CD4-positive, alpha-beta T cell treated with Interleukin-15 for 4 hours (primary cell): ENCODE results near the gene MEA1.
"Not testable (repeated sequence)": the region's sequence is repeated elsewhere in the genome, so short reads cannot be mapped to it uniquely, and the experiment has no call there.

ENCODE experiments used
- DNase-seq: peaks from one replicate; pipeline ENCODE4 v3.0.0-alpha.2; 2020; ENCODE audit warnings: low spot score

MEA1 gene

GRCh38 chr6:43013843-43014433 lies at the start of gene MEA1, which contains the start of gene KLHDC3:
Gene MEA1 (minus strand): TSS chr6:43013946. CDS start chr6:43013813, 133 bp downstream.
Gene KLHDC3 (plus strand): TSS chr6:43014249. CDS start chr6:43017193, 2,944 bp downstream.
- DNase-seq, result peak; percentile 100

- DNase-seq, result no peak
Measured at GRCh38 chr6:43062818-43063217, 49.1 kb upstream of the MEA1 start.

GRCh38 chr6:43061861-43062260 lies 48.1 kb upstream of the MEA1 start:
- no peak for DNase-seq

DNA sequence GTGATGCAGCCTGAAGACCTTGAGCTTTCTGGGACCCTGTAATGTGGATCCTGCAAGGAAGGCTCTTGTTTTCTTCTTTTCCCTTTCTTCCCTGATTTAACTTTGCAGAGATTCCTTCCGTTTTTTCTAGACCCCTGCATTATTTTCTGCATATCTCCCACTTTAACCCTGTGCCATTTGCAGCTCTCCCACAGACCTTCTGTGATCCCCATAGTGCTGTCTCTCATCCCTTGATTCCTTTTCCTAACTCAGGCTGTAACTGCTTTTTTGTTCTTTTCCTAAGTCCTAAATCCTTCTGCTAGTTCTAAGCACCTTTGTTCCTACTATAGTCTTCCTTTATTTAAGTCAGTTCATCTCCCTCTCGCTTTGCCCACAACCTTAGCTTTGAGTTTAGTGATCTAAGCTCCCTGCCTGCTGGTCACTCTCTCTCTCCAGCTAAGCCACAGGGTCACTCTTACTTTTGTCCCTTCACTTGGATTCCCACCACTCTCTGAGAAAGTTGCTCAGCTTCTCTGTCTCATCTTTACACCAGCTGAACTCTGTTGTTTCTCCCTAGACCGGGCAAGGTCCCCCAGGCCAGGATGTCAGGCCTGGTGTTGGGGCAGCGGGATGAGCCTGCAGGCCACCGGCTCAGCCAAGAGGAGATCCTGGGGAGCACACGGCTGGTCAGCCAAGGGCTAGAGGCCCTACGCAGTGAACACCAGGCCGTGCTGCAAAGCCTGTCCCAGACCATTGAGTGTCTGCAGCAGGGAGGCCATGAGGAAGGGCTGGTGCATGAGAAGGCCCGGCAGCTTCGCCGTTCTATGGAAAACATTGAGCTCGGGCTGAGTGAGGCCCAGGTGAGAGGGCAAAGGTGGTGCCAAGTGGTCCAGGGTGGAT lies 47.2 kb upstream of the MEA1 start:
- DNase-seq, result no peak

GRCh38 chr6:43060034-43060754 lies 46.4 kb upstream of the MEA1 start:
- DNase-seq, result no peak

DNA sequence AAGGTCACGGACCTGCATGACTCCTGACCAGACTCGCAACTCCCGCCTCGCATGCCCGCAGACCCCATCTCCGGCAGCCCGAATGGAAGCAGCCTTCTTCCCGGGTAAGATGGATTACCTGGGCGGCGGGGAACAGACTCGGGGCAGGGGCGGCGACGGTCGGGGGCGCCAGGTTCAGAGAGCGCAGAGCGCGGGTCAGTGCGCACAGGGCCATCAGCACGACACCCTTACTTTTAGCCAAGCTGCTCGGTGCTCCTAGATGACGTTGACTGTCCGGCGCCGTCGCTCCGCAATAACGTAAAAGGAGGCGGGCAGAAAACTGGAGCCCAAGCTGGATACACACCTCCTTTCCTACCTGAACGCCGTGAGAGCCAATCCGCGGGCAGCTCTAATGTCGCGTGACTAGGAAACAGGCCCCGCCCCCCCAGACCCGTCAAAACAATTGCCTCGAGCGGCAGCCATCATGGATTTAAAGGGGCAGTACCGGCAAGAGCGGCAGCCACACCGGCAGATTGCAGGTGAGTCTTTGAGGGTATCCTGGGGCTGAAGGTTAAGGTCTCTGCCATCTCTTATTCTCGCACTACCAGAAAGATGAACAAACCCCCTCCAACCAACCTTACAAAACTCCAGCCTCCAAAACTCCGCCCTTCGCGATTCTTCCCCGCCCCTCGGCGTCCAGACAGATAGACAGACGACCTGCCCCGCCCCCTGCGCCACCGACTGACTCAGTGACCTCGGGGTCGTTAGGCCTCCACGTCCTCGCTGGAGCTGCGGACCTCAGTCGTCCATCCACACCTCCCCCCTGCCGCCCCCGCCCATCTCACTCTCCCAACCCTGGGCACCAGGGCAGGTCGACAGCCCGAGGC lies 45.7 kb upstream of the MEA1 start, which contains the start of the genes KLC4 and MRPL2:
Gene KLC4 (plus strand): TSS at position 464 of the 866 bp plus-strand sequence. CDS start 1,705 bp downstream, outside the sequence.
Gene MRPL2 (minus strand): TSS at position 267 of the 866 bp plus-strand sequence. CDS start 53 bp downstream, at position 214.
- DNase-seq, result peak; percentile 97

- DNase-seq, result no peak
Measured at GRCh38 chr6:43058531-43058930, 44.8 kb upstream of the MEA1 start.

- no peak for DNase-seq
Measured at GRCh38 chr6:43055966-43056365, 42.2 kb upstream of the MEA1 start.

- no peak for DNase-seq
Measured at GRCh38 chr6:43054206-43054943, 40.6 kb upstream of the MEA1 start.

- DNase-seq, result peak; percentile 92
Measured at GRCh38 chr6:43053545-43054205, 39.9 kb upstream of the MEA1 start, which contains the start of gene CUL7. Gene CUL7 (minus strand): TSS chr6:43053851. CDS start chr6:43052788, 1,063 bp downstream.

DNA sequence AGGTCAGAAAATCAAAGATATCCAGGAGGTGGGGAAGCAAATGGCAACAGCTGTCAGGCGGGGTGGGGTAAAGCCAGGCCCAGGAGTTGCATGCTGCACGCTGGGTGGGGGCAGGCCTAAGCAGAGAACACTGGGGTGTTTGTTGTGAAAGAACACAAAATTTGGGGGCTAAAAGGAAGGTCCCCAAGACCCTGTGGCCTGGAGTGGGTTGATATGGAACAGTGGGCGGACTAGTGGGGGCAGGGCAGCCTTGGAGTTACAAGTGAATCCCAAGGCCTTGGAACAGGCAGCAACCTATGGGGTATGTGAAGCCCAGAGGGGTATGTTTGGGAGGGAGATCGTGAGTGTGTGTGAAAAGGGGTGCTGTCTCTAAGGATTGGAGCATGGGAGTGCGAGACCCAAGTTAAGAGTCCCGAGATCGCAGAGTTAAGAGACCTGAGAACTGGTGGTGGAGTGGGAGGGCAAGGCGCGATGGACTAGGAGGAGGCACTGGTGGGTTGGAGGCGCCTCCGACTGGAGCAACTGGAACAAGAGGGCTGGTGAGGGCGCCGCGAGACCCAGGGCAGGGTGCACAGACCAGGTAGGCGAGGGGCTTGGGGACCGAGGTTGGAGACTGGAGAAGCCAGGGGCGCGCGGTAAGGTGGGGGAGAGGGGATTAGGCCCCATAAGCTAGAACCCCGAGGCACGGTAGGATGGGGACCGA lies 39.2 kb upstream of the MEA1 start:
- DNase-seq, result no peak

- DNase-seq, result no peak
Measured at GRCh38 chr6:43052225-43052841, 38.6 kb upstream of the MEA1 start.

DNA sequence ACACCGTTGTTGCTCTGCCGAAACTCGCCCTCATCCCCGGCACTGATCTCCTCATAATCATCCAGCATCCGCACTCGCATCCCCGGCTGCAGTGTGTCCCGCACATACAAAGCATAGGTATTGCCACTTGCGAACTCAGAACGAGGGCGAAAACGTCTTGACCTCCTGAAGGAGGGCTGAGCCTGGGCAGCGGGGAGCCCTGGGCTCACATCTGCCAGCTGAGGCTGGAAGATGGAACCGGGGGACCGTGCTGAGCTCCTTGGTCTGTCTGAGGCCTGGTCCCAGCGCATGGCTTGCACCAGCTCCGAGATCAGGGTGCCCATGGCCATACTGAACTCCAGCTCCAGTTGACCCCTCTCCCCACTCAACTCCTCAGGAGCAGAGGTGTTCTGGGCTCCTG lies 37.2 kb upstream of the MEA1 start:
- no peak for DNase-seq

GRCh38 chr6:43047998-43048397 lies 34.3 kb upstream of the MEA1 start:
- no peak for DNase-seq

DNA sequence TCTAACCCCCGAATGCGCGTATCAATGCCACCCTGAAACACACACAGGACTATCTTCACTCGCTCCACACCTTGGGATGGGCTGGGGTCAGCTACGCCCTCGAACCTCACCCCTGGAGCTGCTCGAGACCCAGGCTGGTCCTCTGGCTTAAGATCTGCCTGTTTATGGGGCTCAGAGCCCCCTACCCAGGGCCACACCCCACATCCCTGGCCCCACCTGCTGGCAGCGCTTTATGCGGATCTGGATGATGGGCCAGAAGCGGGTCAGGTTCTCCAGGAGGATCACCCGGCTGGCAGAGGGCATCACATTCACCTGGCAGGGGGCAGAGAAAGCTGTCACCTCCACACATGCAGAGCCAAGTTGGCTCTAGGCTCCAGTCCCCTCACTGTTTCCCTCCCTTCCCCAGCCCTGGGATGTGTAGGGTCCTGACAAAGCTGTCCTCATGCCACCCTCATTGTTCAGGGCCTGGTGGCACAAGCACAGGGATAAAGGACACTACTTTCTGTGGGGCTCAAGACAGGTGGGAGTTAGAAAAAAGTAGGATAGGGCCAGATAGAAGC lies 31.7 kb upstream of the MEA1 start:
- no peak for DNase-seq

DNA sequence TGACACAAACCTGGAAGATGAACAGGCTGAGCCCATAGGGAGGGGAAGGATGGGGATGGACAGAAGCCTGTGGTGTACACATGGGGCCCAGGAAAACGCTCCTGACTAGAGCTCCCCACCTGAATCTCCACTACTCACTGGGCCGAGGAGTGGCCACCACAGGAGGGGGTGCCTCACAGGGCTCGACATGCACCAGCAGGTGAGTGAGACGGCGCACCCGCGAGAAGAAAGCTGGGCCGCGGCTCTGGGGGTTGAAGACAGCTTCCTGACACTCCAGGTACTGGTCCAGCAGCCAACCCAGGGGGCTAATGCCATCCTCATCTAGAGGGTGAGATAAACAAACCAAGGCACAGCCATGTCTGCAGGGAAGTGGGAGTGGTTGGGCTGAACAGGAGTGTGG lies 29.6 kb upstream of the MEA1 start:
- DNase-seq, result no peak

- DNase-seq, result not testable (repeated sequence)
Measured at GRCh38 chr6:43041475-43041874, 27.7 kb upstream of the MEA1 start.

- no peak for DNase-seq
Measured at GRCh38 chr6:43040542-43041257, 27.0 kb upstream of the MEA1 start.
